ENCODE measurements around the gene EFCAB14. TPM values are rescaled to one million over a fixed set of nuclear protein-coding genes. Genes with fewer than 3 reads are reported as not detected.
A peak's percentile ranks its signal among the peaks of the same experiment; 100 is the strongest.

EFCAB14 gene
- total RNA-seq (2021; ENCODE audit: unreplicated experiment) (86.8 TPM), Bru-seq, nascent RNA (percentile 88 among the genes with signal in this experiment), BruChase-seq, experiment 1, labeled RNA remaining after a 2-hour chase (percentile 88 among the genes with signal in this experiment), BruChase-seq, experiment 2, labeled RNA remaining after a 6-hour chase (percentile 94 among the genes with signal in this experiment)
- polyA plus RNA-seq (2012; ENCODE audit: insufficient read length), result 28.3 TPM
- long read RNA-seq, full-length matches to known transcripts, result 85 of 189 reads
- long read RNA-seq, partial matches to known transcripts, result 20 of 189 reads
- long read RNA-seq, other reads (novel, unspliced or antisense), result 84 of 189 reads

GRCh38 chr1:46718727-46719622, at the start of gene EFCAB14:
Gene EFCAB14, minus strand, starts transcription at chr1:46719114. Its CDS starts 1,027 bp downstream, at chr1:46718087.
- peak within 1 kb of the TSS; percentile 88 for H3K27ac ChIP-seq (ENCODE audit: low read length)
- no peaks in the 10 kb centered on the region for H3K27me3 ChIP-seq (ENCODE audit: control insufficient read depth, insufficient read depth, low read length)
- no peaks in the 10 kb centered on the region for H3K9me3 ChIP-seq (ENCODE audit: control insufficient read depth, insufficient read depth, low read depth, low read length)
- peaks cover 17% of the 10 kb centered on the region for H3K4me1 ChIP-seq (ENCODE audit: control insufficient read depth, insufficient read depth, low read length)
- ChIA-PET POLR2A (interaction anchor here (0.6 kb wide), 1 partner anchor 59 kb away, joined by 4 read pairs; no protein-coding TSS in a partner anchor), CTCF (interaction anchor here (0.5 kb wide), 1 partner anchor 552 kb away, joined by 8 read pairs; no protein-coding TSS in a partner anchor)
- H3K36me3 ChIP-seq (ENCODE audit: control insufficient read depth, insufficient read depth, low read length), result peaks cover 10% of the 10 kb centered on the region
- peak within 1 kb of the TSS; percentile 89 to 96 for H3K4me3 ChIP-seq (ENCODE audit: low read depth in 2 of 2, low read length in 2 of 2)
- peak; percentile 75 for DNase-seq (ENCODE audit: low read depth, low spot score)
- ATAC-seq, result peak; percentile 99
- TF ChIP-seq TCF7L2 (IDR thresholded peaks at IDR 0.05; ENCODE audit: low read depth, low read length), result peak; percentile 73; the same call in 1 of the 2 replicates
- no peak for TF ChIP-seq CTCF (IDR thresholded peaks at IDR 0.05)
- peak; percentile 63 for TF ChIP-seq POLR2AphosphoS5 (IDR thresholded peaks at IDR 0.05; ENCODE audit: low read depth, low read length)
- 0 out of 4 replicates have a peak, but pooled peaks of 1 of the 2 experiments have one; percentile 28 for TF ChIP-seq REST (IDR thresholded peaks at IDR 0.05; ENCODE audit: insufficient read depth in 1 of 2, low read depth in 2 of 2, low read length in 1 of 2)
- TF ChIP-seq SIN3A (IDR thresholded peaks at IDR 0.05; ENCODE audit: borderline replicate concordance, insufficient read depth, low read depth, low read length), result peak; percentile 81; the same call in 1 of the 2 replicates
- in situ Hi-C loops (cut with HindIII; ENCODE audit: low pct_unique_long_range_greater_than_20kb, low sequenced_read_pairs), result no loop called here
- no TSS peak for BruUV-seq (replicated peaks)
- intact Hi-C loops (cut with micrococcal nuclease; ENCODE audit: unreplicated experiment), result no loop called here

- intact Hi-C loops (cut with micrococcal nuclease; ENCODE audit: unreplicated experiment), result no loop called here
- no peaks in the 10 kb centered on the region; the same call in 1 of the 2 replicates for H3K27me3 ChIP-seq (ENCODE audit: control insufficient read depth, insufficient read depth, low read length)
- H3K36me3 ChIP-seq (ENCODE audit: control insufficient read depth, insufficient read depth, low read length), result no peaks in the 10 kb centered on the region
- no peaks in the 10 kb centered on the region for H3K9me3 ChIP-seq (ENCODE audit: control insufficient read depth, insufficient read depth, low read depth, low read length)
- ATAC-seq (no peak), DNase-seq (ENCODE audit: low read depth, low spot score) (no peak)
- ChIA-PET POLR2A (no interaction called here), CTCF (no interaction called here)
- H3K4me1 ChIP-seq (ENCODE audit: control insufficient read depth, insufficient read depth, low read length), result no peaks in the 10 kb centered on the region
- BruUV-seq (replicated peaks), result no TSS peak
- in situ Hi-C loops (cut with HindIII; ENCODE audit: low pct_unique_long_range_greater_than_20kb, low sequenced_read_pairs), result no loop called here
- no peak overlapping the region for H3K4me3 ChIP-seq (ENCODE audit: low read depth in 2 of 2, low read length in 2 of 2)
- H3K27ac ChIP-seq (ENCODE audit: low read length), result no peak overlapping the region
- TF ChIP-seq POLR2AphosphoS5 (IDR thresholded peaks at IDR 0.05; ENCODE audit: low read depth, low read length), result no peak
- no peak for TF ChIP-seq CTCF (IDR thresholded peaks at IDR 0.05)
- no peak for TF ChIP-seq REST (IDR thresholded peaks at IDR 0.05; ENCODE audit: insufficient read depth in 1 of 2, low read depth in 2 of 2, low read length in 1 of 2)
- TF ChIP-seq SIN3A (IDR thresholded peaks at IDR 0.05; ENCODE audit: borderline replicate concordance, insufficient read depth, low read depth, low read length), result no peak
- TF ChIP-seq TCF7L2 (IDR thresholded peaks at IDR 0.05; ENCODE audit: low read depth, low read length), result no peak
Observed at GRCh38 chr1:46768445-46768844, 49.5 kb upstream of the EFCAB14 start.

All from Panc1 (cell line).